OCI-LY1 (cell line): Measurements from ENCODE around the gene OR10A6.

ENCODE experiments used
- H2AFZ ChIP-seq: fragments of 200-600 bp; sonication (generic), shearing (Covaris generic); 2 replicates; pipeline ENCODE4 v1.6.0; 2014; ENCODE audit warnings: antibody characterized with exemption, mild to moderate bottlenecking, low read length
- H3F3A ChIP-seq: fragments of 200-600 bp; sonication (generic), shearing (Covaris generic); 2 replicates; pipeline ENCODE4 v1.6.0; 2014; ENCODE audit warnings: mild to moderate bottlenecking, antibody characterized with exemption, low read length, moderate library complexity; ENCODE audit not compliant: insufficient read depth
- H3K27ac ChIP-seq: fragments of 200-600 bp; sonication (generic); 2 replicates; pipeline ENCODE4 v1.5.1; 2014; ENCODE audit warnings: low read length, mixed run types, mild to moderate bottlenecking, low read depth; ENCODE audit not compliant: poor library complexity, severe bottlenecking
- H3K27me3 ChIP-seq: fragments of 200-600 bp; sonication (generic); 2 replicates; pipeline ENCODE4 v1.6.0; 2014; ENCODE audit warnings: antibody characterized with exemption, mild to moderate bottlenecking, low read length, moderate library complexity; ENCODE audit not compliant: insufficient read depth
- H3K36me3 ChIP-seq: fragments of 200-600 bp; sonication (generic); 2 replicates; pipeline ENCODE4 v1.6.1; 2014; ENCODE audit warnings: mild to moderate bottlenecking, antibody characterized with exemption, low read length, moderate library complexity, mixed read lengths; ENCODE audit not compliant: insufficient read depth
- H3K4me1 ChIP-seq: fragments of 200-600 bp; sonication (generic); 2 replicates; pipeline ENCODE4 v1.5.1; 2014; ENCODE audit warnings: mild to moderate bottlenecking, low read length, moderate library complexity; ENCODE audit not compliant: insufficient read depth, severe bottlenecking
- H3K4me2 ChIP-seq: fragments of 200-600 bp; sonication (generic), shearing (Covaris generic); 2 replicates; pipeline ENCODE4 v1.6.1; 2014; ENCODE audit warnings: low read length
- H3K4me3 ChIP-seq: fragments of 200-600 bp; sonication (generic); 2 replicates; pipeline ENCODE4 v1.5.1; 2014; ENCODE audit warnings: low read length, low read depth, mild to moderate bottlenecking, mixed read lengths; ENCODE audit not compliant: poor library complexity, severe bottlenecking
- H3K79me2 ChIP-seq: fragments of 200-600 bp; shearing (Covaris generic); 2 replicates; pipeline ENCODE4 v1.6.1; 2016; ENCODE audit warnings: mixed run types, low read length, mixed read lengths; ENCODE audit not compliant: insufficient read depth
- H3K9ac ChIP-seq: fragments of 200-600 bp; sonication (generic), shearing (Covaris generic); 2 replicates; pipeline ENCODE4 v1.6.1; 2014; ENCODE audit warnings: mild to moderate bottlenecking, low read length, mixed read lengths
- H3K9me2 ChIP-seq: fragments of 200-600 bp; sonication (generic), shearing (Covaris generic); 2 replicates; pipeline ENCODE4 v1.6.1; 2014; ENCODE audit warnings: low read depth, mild to moderate bottlenecking, low read length, mixed read lengths
- H3K9me3 ChIP-seq: fragments of 200-600 bp; shearing (Covaris generic); 2 replicates; pipeline ENCODE4 v1.6.1; 2014; ENCODE audit warnings: low read length, mixed read lengths
- H4K20me1 ChIP-seq: fragments of 200-600 bp; sonication (generic), shearing (Covaris generic); 2 replicates; pipeline ENCODE4 v1.6.0; 2016; ENCODE audit warnings: mild to moderate bottlenecking, low read length; ENCODE audit not compliant: insufficient read depth
- EZH2 ChIP-seq: fragments of 200-600 bp; sonication (generic), shearing (Covaris generic); IDR thresholded peaks from 2 replicates; pipeline ENCODE4 v1.8.0; 2017; ENCODE audit warnings: borderline replicate concordance, mixed run types, mild to moderate bottlenecking, antibody characterized with exemption, low read length, moderate library complexity, mixed read lengths
- TF ChIP-seq, protein P1 (sequence below): fragments of 200-600 bp; sonication (generic), shearing (Covaris generic); IDR thresholded peaks from 2 replicates; pipeline ENCODE4 v1.5.1; 2017; ENCODE audit warnings: mild to moderate bottlenecking, antibody characterized with exemption, low read length, moderate library complexity, mixed read lengths

Gene OR10A6

GRCh38 chr11:7973011-7973410 is 41.9 kb upstream of the OR10A6 start:
- no peaks in the 10 kb centered on the region for H3K27me3 ChIP-seq
- H3K4me1 ChIP-seq: no peaks in the 10 kb centered on the region
- H2AFZ ChIP-seq: no peak overlapping the region
- no peaks in the 10 kb centered on the region for H3K36me3 ChIP-seq
- no peaks in the 10 kb centered on the region for H4K20me1 ChIP-seq
- H3K79me2 ChIP-seq: no peaks in the 10 kb centered on the region
- H3F3A ChIP-seq: no peaks in the 10 kb centered on the region
- no peak overlapping the region for H3K9ac ChIP-seq
- TF ChIP-seq EZH2: no peak
- TF ChIP-seq, protein P1, sequence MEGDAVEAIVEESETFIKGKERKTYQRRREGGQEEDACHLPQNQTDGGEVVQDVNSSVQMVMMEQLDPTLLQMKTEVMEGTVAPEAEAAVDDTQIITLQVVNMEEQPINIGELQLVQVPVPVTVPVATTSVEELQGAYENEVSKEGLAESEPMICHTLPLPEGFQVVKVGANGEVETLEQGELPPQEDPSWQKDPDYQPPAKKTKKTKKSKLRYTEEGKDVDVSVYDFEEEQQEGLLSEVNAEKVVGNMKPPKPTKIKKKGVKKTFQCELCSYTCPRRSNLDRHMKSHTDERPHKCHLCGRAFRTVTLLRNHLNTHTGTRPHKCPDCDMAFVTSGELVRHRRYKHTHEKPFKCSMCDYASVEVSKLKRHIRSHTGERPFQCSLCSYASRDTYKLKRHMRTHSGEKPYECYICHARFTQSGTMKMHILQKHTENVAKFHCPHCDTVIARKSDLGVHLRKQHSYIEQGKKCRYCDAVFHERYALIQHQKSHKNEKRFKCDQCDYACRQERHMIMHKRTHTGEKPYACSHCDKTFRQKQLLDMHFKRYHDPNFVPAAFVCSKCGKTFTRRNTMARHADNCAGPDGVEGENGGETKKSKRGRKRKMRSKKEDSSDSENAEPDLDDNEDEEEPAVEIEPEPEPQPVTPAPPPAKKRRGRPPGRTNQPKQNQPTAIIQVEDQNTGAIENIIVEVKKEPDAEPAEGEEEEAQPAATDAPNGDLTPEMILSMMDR: no peak
- H3K4me3 ChIP-seq: no peak overlapping the region
- no peak overlapping the region for H3K27ac ChIP-seq
- no peaks in the 10 kb centered on the region for H3K9me3 ChIP-seq
- H3K9me2 ChIP-seq: no peaks in the 10 kb centered on the region
- H3K4me2 ChIP-seq: no peak overlapping the region

DNA sequence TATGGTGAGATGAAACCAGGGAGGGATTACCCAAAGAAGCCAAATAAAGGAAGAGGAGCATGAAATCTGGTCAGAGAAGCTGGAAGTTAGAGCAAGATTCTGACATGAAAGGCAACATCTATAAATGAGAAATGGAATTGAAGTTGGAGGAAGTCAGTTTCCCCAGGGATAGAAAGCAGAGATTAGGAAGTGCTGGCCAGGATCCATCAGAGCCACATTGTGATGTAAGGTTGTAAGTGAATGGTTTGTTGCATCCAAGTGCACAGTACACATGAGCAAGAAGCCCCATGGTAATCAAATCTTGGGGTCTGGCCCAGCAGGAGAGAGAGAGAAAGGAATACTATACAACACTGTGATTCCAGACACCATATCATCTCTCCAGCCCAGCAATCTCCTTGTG is 40.8 kb upstream of the OR10A6 start:
- Histone ChIP-seq H3K9ac (no peak overlapping the region), H3K4me2 (no peak overlapping the region), H3K27ac (no peak overlapping the region), H3K27me3 (no peaks in the 10 kb centered on the region), H3K9me2 (no peaks in the 10 kb centered on the region), H4K20me1 (no peaks in the 10 kb centered on the region), H3K79me2 (no peaks in the 10 kb centered on the region), H2AFZ (no peak overlapping the region), H3K36me3 (no peaks in the 10 kb centered on the region), H3K9me3 (no peaks in the 10 kb centered on the region), H3K4me1 (no peaks in the 10 kb centered on the region), H3K4me3 (no peak overlapping the region), H3F3A (no peaks in the 10 kb centered on the region)
- TF ChIP-seq EZH2: no peak
- TF ChIP-seq, protein P1: no peak

DNA sequence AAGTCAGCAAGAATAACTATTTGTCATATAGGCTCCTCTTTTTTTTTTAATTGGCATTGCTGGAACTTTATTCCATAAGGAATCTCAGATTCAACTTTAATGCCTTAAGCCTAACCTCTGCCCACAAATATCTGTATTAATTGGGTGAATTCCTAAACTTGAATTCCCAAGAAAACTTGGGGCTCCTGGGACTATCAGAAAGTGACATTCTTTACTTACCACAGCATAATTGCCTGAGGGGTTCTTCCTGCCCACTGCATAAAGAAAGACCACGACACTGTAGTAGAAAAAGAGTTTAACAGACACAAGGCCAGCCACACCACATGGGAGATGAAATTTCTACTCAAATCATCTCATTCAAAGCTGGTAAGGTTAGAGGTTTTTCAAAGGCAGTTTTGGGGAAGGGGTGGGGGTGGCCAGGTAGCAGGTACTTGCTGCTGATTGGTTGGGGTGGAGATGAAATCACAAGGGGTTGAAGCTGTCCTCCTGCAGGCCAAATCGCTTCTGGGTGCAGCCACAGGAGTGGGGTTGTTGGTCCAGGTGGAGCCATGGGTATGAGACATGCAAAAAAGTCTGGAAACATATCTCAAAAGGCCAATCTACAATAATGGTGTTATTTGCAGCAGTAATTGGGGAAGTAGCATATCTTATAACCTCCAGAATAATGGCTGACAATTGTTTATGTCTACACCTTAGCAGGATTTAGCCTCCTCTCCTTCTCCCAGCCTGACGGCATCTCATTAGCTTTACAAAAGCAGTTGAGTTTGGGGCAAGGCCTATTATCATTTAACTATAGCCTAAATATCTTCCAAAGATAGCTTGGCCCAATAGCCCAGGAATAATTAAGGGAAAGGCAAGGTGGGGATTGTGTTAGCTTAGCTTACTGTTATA is 38.9 kb upstream of the OR10A6 start:
- TF ChIP-seq EZH2: no peak
- TF ChIP-seq, protein P1: no peak
- Histone ChIP-seq H4K20me1 (no peaks in the 10 kb centered on the region), H3K27me3 (no peaks in the 10 kb centered on the region), H2AFZ (no peak overlapping the region), H3K36me3 (no peaks in the 10 kb centered on the region), H3K9me3 (no peaks in the 10 kb centered on the region), H3K27ac (no peak overlapping the region), H3K9me2 (no peaks in the 10 kb centered on the region), H3F3A (no peaks in the 10 kb centered on the region), H3K9ac (no peak overlapping the region), H3K4me1 (no peaks in the 10 kb centered on the region), H3K4me3 (no peak overlapping the region), H3K4me2 (no peak overlapping the region), H3K79me2 (no peaks in the 10 kb centered on the region)
